ENCODE measurements around the gene FAIM2. TPM values are rescaled to one million over a fixed set of nuclear protein-coding genes. Genes with fewer than 3 reads are reported as not detected.

The FAIM2 gene
- total and polyA plus RNA-seq, 10 of the 15 experiments (the other 5 are each of a cell fraction or from before 2014, with no cell fraction given), result not detected

DNA sequence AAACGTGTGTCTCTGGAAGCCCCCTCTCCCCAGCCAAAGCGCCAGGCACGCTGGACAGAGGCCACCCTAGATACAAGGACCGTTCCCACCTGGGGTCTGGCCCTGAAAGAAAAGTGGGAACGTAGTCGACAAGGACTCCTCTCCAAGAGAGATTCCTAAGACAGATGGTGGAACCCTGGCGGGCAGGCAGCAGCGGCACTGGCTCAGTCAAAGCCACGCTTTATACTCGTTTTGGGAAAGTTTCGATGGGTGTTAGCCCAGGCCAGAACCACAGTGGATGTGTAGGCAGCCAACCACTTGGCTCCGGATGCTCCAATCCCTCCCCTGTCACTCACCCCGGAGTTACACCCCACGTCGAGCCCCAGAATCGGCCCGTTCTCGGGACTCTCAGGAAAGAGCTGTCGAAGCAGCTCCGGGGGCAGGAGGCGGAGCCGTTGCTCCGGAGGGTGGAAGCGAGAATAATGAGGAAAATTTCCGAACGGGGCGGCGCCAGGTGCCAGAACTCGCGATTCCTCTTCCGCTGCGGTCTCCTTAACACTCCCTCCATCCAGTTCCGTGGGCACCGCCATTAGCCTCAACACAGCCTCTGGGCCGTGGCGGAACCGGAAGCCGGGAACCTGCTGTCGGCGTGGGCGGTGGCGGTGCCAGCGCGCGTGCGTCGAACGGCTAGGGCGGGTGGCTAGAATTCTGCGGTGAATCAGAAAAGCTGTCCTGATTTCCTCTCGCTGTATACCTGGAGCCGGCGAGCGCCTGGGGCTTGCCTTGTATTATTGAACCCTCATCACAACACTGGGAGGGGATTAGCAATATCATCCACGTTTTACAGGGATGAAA, 61.0 kb downstream of the FAIM2 start, which contains the start of gene BCDIN3D (continued):
- TF ChIP-seq KLF5 (IDR thresholded peaks at IDR 0.05; ENCODE audit: partially characterized antibody) (peak; percentile 60), RBBP5 (conservative IDR thresholded peaks at IDR 0.05) (no peak), HDGF (IDR thresholded peaks at IDR 0.05) (no peak), ZNF24 (IDR thresholded peaks at IDR 0.05) (no peak), TCF12 (IDR thresholded peaks at IDR 0.05; ENCODE audit: low read depth, low read length) (peak; percentile 36; the same call in 1 of the 2 replicates), CBX5 (IDR thresholded peaks at IDR 0.05; ENCODE audit: low read depth) (no peak), CHD1 (IDR thresholded peaks at IDR 0.05; ENCODE audit: low read depth, low read length) (0 out of 2 replicates have a peak, but pooled peaks have one; percentile 46), BRCA1 (IDR thresholded peaks at IDR 0.05; ENCODE audit: low read depth, low read length) (no peak), POLR2AphosphoS2 (IDR thresholded peaks at IDR 0.05; ENCODE audit: low read depth, low read length) (peak; percentile 90), ZBED1 (IDR thresholded peaks at IDR 0.05; ENCODE audit: borderline replicate concordance) (no peak), RAD51 (IDR thresholded peaks at IDR 0.05) (no peak), SREBF2 (IDR thresholded peaks at IDR 0.05; ENCODE audit: low read length) (no peak), TCF7 (IDR thresholded peaks at IDR 0.05; ENCODE audit: borderline replicate concordance) (no peak), ATF7 (IDR thresholded peaks at IDR 0.05; ENCODE audit: low read depth) (no peak), RUNX3 (IDR thresholded peaks at IDR 0.05; ENCODE audit: low read length) (peak; percentile 78), ZNF384 (IDR thresholded peaks at IDR 0.05; ENCODE audit: borderline replicate concordance, low read depth, low read length) (no peak), HDAC2 (IDR thresholded peaks at IDR 0.05) (no peak), ZNF622 (IDR thresholded peaks at IDR 0.05) (no peak)
- TF ChIP-seq, protein P1, sequence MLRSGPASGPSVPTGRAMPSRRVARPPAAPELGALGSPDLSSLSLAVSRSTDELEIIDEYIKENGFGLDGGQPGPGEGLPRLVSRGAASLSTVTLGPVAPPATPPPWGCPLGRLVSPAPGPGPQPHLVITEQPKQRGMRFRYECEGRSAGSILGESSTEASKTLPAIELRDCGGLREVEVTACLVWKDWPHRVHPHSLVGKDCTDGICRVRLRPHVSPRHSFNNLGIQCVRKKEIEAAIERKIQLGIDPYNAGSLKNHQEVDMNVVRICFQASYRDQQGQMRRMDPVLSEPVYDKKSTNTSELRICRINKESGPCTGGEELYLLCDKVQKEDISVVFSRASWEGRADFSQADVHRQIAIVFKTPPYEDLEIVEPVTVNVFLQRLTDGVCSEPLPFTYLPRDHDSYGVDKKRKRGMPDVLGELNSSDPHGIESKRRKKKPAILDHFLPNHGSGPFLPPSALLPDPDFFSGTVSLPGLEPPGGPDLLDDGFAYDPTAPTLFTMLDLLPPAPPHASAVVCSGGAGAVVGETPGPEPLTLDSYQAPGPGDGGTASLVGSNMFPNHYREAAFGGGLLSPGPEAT (IDR thresholded peaks at IDR 0.05; ENCODE audit: low read depth), result peak; percentile 42
- TF ChIP-seq, protein P2, sequence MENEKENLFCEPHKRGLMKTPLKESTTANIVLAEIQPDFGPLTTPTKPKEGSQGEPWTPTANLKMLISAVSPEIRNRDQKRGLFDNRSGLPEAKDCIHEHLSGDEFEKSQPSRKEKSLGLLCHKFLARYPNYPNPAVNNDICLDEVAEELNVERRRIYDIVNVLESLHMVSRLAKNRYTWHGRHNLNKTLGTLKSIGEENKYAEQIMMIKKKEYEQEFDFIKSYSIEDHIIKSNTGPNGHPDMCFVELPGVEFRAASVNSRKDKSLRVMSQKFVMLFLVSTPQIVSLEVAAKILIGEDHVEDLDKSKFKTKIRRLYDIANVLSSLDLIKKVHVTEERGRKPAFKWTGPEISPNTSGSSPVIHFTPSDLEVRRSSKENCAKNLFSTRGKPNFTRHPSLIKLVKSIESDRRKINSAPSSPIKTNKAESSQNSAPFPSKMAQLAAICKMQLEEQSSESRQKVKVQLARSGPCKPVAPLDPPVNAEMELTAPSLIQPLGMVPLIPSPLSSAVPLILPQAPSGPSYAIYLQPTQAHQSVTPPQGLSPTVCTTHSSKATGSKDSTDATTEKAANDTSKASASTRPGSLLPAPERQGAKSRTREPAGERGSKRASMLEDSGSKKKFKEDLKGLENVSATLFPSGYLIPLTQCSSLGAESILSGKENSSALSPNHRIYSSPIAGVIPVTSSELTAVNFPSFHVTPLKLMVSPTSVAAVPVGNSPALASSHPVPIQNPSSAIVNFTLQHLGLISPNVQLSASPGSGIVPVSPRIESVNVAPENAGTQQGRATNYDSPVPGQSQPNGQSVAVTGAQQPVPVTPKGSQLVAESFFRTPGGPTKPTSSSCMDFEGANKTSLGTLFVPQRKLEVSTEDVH (IDR thresholded peaks at IDR 0.05; ENCODE audit: low read depth, partially characterized antibody), result no peak
- TF ChIP-seq, protein P3, sequence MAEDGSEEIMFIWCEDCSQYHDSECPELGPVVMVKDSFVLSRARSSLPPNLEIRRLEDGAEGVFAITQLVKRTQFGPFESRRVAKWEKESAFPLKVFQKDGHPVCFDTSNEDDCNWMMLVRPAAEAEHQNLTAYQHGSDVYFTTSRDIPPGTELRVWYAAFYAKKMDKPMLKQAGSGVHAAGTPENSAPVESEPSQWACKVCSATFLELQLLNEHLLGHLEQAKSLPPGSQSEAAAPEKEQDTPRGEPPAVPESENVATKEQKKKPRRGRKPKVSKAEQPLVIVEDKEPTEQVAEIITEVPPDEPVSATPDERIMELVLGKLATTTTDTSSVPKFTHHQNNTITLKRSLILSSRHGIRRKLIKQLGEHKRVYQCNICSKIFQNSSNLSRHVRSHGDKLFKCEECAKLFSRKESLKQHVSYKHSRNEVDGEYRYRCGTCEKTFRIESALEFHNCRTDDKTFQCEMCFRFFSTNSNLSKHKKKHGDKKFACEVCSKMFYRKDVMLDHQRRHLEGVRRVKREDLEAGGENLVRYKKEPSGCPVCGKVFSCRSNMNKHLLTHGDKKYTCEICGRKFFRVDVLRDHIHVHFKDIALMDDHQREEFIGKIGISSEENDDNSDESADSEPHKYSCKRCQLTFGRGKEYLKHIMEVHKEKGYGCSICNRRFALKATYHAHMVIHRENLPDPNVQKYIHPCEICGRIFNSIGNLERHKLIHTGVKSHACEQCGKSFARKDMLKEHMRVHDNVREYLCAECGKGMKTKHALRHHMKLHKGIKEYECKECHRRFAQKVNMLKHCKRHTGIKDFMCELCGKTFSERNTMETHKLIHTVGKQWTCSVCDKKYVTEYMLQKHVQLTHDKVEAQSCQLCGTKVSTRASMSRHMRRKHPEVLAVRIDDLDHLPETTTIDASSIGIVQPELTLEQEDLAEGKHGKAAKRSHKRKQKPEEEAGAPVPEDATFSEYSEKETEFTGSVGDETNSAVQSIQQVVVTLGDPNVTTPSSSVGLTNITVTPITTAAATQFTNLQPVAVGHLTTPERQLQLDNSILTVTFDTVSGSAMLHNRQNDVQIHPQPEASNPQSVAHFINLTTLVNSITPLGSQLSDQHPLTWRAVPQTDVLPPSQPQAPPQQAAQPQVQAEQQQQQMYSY (CRISPR knock-in tag; IDR thresholded peaks at IDR 0.05), result no peak
- TF ChIP-seq, protein P4, sequence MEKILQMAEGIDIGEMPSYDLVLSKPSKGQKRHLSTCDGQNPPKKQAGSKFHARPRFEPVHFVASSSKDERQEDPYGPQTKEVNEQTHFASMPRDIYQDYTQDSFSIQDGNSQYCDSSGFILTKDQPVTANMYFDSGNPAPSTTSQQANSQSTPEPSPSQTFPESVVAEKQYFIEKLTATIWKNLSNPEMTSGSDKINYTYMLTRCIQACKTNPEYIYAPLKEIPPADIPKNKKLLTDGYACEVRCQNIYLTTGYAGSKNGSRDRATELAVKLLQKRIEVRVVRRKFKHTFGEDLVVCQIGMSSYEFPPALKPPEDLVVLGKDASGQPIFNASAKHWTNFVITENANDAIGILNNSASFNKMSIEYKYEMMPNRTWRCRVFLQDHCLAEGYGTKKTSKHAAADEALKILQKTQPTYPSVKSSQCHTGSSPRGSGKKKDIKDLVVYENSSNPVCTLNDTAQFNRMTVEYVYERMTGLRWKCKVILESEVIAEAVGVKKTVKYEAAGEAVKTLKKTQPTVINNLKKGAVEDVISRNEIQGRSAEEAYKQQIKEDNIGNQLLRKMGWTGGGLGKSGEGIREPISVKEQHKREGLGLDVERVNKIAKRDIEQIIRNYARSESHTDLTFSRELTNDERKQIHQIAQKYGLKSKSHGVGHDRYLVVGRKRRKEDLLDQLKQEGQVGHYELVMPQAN (conservative IDR thresholded peaks at IDR 0.05), result 0 out of 2 replicates have a peak, but pooled peaks have one; percentile 60

Data from GM12878 (cell line).